ENCODE results near the gene TUT4. TPM values are rescaled to one million over a fixed set of nuclear protein-coding genes. Genes with fewer than 3 reads are reported as not detected.
A peak's percentile ranks its signal among the peaks of the same experiment; 100 is the strongest.

Gene TUT4, protein sequence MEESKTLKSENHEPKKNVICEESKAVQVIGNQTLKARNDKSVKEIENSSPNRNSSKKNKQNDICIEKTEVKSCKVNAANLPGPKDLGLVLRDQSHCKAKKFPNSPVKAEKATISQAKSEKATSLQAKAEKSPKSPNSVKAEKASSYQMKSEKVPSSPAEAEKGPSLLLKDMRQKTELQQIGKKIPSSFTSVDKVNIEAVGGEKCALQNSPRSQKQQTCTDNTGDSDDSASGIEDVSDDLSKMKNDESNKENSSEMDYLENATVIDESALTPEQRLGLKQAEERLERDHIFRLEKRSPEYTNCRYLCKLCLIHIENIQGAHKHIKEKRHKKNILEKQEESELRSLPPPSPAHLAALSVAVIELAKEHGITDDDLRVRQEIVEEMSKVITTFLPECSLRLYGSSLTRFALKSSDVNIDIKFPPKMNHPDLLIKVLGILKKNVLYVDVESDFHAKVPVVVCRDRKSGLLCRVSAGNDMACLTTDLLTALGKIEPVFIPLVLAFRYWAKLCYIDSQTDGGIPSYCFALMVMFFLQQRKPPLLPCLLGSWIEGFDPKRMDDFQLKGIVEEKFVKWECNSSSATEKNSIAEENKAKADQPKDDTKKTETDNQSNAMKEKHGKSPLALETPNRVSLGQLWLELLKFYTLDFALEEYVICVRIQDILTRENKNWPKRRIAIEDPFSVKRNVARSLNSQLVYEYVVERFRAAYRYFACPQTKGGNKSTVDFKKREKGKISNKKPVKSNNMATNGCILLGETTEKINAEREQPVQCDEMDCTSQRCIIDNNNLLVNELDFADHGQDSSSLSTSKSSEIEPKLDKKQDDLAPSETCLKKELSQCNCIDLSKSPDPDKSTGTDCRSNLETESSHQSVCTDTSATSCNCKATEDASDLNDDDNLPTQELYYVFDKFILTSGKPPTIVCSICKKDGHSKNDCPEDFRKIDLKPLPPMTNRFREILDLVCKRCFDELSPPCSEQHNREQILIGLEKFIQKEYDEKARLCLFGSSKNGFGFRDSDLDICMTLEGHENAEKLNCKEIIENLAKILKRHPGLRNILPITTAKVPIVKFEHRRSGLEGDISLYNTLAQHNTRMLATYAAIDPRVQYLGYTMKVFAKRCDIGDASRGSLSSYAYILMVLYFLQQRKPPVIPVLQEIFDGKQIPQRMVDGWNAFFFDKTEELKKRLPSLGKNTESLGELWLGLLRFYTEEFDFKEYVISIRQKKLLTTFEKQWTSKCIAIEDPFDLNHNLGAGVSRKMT (N-terminal part only)
- 10 to 100 TPM; 44.2 to 85.3 (median 68.8) TPM for total RNA-seq

DNA sequence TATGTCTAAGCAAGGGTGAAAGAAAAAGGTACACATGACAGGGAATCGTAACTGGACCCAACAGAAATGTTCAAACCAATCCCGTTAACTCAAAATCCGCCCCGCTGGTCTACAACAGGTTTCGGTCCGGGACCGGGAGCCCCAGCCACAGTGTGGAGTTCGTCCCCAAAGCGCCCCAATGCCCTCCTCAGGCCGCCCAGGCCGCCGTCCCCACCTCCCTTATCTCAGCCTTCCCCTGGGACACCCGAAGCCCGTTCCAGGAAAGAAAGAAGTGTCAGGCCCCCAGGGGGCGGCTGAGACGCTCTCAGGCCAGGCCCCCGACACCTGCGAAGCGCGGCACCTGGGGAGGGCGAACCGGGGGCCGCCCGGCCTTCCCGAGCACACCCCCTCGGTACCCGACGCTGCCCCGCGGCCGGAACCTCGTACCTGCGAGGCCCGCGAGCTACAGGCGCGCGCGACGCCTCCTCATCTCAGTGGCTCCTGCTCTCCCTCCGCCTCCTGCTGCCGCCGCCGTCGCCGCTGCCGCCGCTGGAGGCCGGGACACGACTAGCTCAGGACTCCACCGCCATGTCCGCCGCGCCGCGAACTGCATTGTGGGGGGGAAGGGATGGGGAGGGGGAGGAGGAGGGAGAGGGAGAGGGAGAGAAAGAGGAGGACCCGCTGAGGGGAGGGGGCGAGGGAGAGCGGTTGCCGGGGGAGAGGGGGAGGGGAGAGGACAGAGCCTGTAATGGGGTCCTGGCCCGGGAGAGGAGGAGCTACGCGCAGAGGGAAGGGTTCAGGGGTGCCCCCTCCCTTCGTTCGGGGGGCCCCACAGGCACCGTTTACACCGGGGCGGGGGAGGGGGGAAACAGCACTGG is at the start of gene TUT4:
TUT4 (minus strand) TSS at position 588 of the 857 bp plus-strand sequence. CDS start 26,812 bp downstream, outside the sequence.
- no peaks in the 10 kb centered on the region for H3K27me3 ChIP-seq
- intact Hi-C loops (cut with DNase I; ENCODE audit: low total_unique reads): no loop called here

DNA sequence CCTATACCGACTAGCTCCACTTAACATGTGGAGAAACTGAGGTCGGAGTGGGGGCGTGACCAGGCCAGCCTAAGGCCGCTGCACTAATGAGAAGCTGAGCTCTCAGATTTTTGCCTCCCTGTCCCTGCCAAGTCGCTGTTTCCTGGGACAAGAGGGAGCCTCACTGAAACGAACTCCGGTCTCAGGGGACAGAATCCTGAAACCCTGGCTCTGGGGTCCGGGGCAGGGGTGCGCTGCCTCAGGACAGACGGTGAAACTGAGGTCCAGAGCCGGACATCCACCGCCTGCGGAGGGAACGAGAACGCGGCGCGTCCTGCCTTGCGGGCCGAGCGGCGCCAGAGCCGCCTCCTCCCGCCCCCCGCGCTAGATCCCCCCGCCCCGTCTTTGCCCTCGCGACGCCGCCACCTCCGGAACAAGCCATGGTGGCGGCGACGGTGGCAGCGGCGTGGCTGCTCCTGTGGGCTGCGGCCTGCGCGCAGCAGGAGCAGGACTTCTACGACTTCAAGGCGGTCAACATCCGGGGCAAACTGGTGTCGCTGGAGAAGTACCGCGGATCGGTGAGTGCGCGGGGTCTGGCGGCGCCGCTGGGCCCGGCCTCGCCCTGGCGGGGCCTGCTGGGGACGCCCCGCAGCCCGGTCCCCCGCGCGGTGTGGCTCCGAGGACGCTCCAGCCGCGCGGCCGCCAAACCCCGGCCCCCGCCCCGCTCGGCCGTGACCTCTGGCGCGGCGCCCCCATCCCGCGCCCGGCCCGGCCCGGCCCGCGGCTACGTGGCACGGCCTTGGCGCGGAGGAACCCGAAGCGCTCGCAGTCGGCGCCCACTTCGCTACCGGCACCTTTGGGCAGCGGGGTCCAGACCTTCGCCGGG is 49.3 kb upstream of the TUT4 start, which contains the start of gene GPX7:
GPX7 (plus strand) TSS at position 381 of the 865 bp plus-strand sequence; CDS start at position 420, 39 bp downstream.
- no peak for DNase-seq (ENCODE audit: low spot score in 2 of 2)
- intact Hi-C loops (cut with DNase I; ENCODE audit: low total_unique reads): no loop called here
- TF ChIP-seq POLR2A (IDR thresholded peaks at IDR 0.05): no peak
- H3K27me3 ChIP-seq: no peaks in the 10 kb centered on the region
- H3K27ac ChIP-seq: peak within 1 kb of the TSS; percentile 85 to 86
- peak within 1 kb of the TSS; percentile 48 to 80 (median 67) for H3K4me3 ChIP-seq
- no peaks in the 10 kb centered on the region for H3K36me3 ChIP-seq
- H3K9me3 ChIP-seq: no peaks in the 10 kb centered on the region
- peaks cover 0 to 5% of the 10 kb centered on the region in 2 donors for H3K4me1 ChIP-seq

More for the DNA sequence above, at the start of gene TUT4:
- Histone ChIP-seq H3K27ac (peak within 1 kb of the TSS; percentile 94 to 96), H3K36me3 (no peaks in the 10 kb centered on the region), H3K4me3 (peak within 1 kb of the TSS; percentile 82 to 100 (median 98)), H3K4me1 (no peaks in the 10 kb centered on the region), H3K9me3 (no peaks in the 10 kb centered on the region)
- DNase-seq (ENCODE audit: low spot score in 2 of 2): peak; percentile 71 to 72
- TF ChIP-seq, protein P1, sequence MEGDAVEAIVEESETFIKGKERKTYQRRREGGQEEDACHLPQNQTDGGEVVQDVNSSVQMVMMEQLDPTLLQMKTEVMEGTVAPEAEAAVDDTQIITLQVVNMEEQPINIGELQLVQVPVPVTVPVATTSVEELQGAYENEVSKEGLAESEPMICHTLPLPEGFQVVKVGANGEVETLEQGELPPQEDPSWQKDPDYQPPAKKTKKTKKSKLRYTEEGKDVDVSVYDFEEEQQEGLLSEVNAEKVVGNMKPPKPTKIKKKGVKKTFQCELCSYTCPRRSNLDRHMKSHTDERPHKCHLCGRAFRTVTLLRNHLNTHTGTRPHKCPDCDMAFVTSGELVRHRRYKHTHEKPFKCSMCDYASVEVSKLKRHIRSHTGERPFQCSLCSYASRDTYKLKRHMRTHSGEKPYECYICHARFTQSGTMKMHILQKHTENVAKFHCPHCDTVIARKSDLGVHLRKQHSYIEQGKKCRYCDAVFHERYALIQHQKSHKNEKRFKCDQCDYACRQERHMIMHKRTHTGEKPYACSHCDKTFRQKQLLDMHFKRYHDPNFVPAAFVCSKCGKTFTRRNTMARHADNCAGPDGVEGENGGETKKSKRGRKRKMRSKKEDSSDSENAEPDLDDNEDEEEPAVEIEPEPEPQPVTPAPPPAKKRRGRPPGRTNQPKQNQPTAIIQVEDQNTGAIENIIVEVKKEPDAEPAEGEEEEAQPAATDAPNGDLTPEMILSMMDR (IDR thresholded peaks at IDR 0.05): no peak
- TF ChIP-seq POLR2AphosphoS5 (IDR thresholded peaks at IDR 0.05) (peak; percentile 23 to 63 (median 42)), POLR2A (IDR thresholded peaks at IDR 0.05) (no peak)

DNA sequence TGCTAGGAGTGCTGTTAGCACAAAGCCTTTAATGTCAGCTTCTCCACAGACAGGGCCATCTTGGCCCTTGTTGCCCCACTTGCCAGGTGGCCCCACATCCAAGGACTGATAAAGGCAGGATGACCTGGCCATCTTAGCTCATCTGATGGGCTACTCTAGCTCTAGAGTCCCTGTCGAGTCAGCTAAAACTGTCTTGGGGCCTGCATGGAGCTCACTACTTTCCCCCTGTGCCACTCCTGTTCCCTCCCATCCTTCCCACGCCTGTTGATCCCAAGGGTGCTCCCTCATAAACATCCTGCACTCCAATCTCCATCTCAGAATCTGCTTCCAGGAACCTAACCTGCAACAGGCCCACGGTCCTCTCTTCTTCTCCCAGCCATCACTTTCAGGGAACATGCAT is 48.6 kb upstream of the TUT4 start:
- Histone ChIP-seq H3K9me3 (no peaks in the 10 kb centered on the region), H3K36me3 (no peaks in the 10 kb centered on the region), H3K4me3 (peak overlapping the region in 2 of 3 donors; percentile 67 to 80), H3K27ac (peak overlapping the region; percentile 85 to 86), H3K27me3 (no peaks in the 10 kb centered on the region), H3K4me1 (peaks cover 0 to 5% of the 10 kb centered on the region in 2 donors)
- DNase-seq (ENCODE audit: low spot score in 2 of 2): no peak
- intact Hi-C loops (cut with DNase I; ENCODE audit: low total_unique reads): no loop called here
- no peak for TF ChIP-seq POLR2AphosphoS5 (IDR thresholded peaks at IDR 0.05)

GRCh38 chr1:52600533-52601179 is 47.8 kb upstream of the TUT4 start:
- Histone ChIP-seq H3K4me3 (no peak overlapping the region), H3K27me3 (no peaks in the 10 kb centered on the region), H3K36me3 (no peaks in the 10 kb centered on the region), H3K4me1 (peaks cover 0 to 5% of the 10 kb centered on the region in 2 donors), H3K9me3 (no peaks in the 10 kb centered on the region), H3K27ac (no peak overlapping the region)
- no peak for TF ChIP-seq POLR2A (IDR thresholded peaks at IDR 0.05)
- TF ChIP-seq POLR2AphosphoS5 (IDR thresholded peaks at IDR 0.05): no peak
- TF ChIP-seq, protein P1 (IDR thresholded peaks at IDR 0.05): no peak
- DNase-seq (ENCODE audit: low spot score in 2 of 2): no peak
- intact Hi-C loops (cut with DNase I; ENCODE audit: low total_unique reads): no loop called here

Measured in breast epithelium (tissue), 4 donors.